ENCODE data around the gene AGO1.
"Not testable (repeated sequence)": the region's sequence is repeated elsewhere in the genome, so short reads cannot be mapped to it uniquely, and the experiment has no call there.

AGO1 gene

GRCh38 chr1:35958558-35958957, 75.5 kb downstream of the AGO1 start:
- no peak for TF ChIP-seq CTCF (IDR thresholded peaks at IDR 0.05; ENCODE audit: extremely low read depth, missing control alignments)
- DNase-seq (ENCODE audit: low spot score) = no peak

GRCh38 chr1:35959304-35959703, 76.3 kb downstream of the AGO1 start:
- TF ChIP-seq CTCF (IDR thresholded peaks at IDR 0.05; ENCODE audit: extremely low read depth, missing control alignments) = no peak
- no peak for DNase-seq (ENCODE audit: low spot score)

GRCh38 chr1:35962952-35963351, 79.9 kb downstream of the AGO1 start:
- DNase-seq (ENCODE audit: low spot score) = no peak
- TF ChIP-seq CTCF (IDR thresholded peaks at IDR 0.05; ENCODE audit: extremely low read depth, missing control alignments) = no peak

- DNase-seq (ENCODE audit: low spot score) = not testable (repeated sequence)
Observed at GRCh38 chr1:35964277-35964676, 81.3 kb downstream of the AGO1 start.

- DNase-seq (ENCODE audit: low spot score) = no peak
Observed at GRCh38 chr1:35968396-35968795, 85.4 kb downstream of the AGO1 start.

GRCh38 chr1:35971601-35972000, 88.6 kb downstream of the AGO1 start:
- no peak for DNase-seq (ENCODE audit: low spot score)
- no peak for TF ChIP-seq CTCF (IDR thresholded peaks at IDR 0.05; ENCODE audit: extremely low read depth, missing control alignments)

More at GRCh38 chr1:35968396-35968795, 85.4 kb downstream of the AGO1 start:
- no peak for TF ChIP-seq CTCF (IDR thresholded peaks at IDR 0.05; ENCODE audit: extremely low read depth, missing control alignments)

- not testable (repeated sequence) for DNase-seq (ENCODE audit: low spot score)
Observed at GRCh38 chr1:35972631-35973030, 89.6 kb downstream of the AGO1 start.

- DNase-seq (ENCODE audit: low spot score) = no peak
- TF ChIP-seq CTCF (IDR thresholded peaks at IDR 0.05; ENCODE audit: extremely low read depth, missing control alignments) = no peak
Observed at GRCh38 chr1:35980090-35980489, 97.1 kb downstream of the AGO1 start.
